ENCODE data around the gene ARL8A.
A peak's percentile ranks its signal among the peaks of the same experiment; 100 is the strongest.
"Not testable (repeated sequence)": the region's sequence is repeated elsewhere in the genome, so short reads cannot be mapped to it uniquely, and the experiment has no call there.

Gene ARL8A

GRCh38 chr1:202143011-202143767 is 1.3 kb downstream of the ARL8A start:
- H3K27me3 Mint-ChIP-seq: no peaks in the 10 kb centered on the region
- H3K27ac Mint-ChIP-seq: peak overlapping the region; percentile 92
- peaks cover 37% of the 10 kb centered on the region for H3K4me1 Mint-ChIP-seq (ENCODE audit: low read depth)
- no peaks in the 10 kb centered on the region for H3K9me3 Mint-ChIP-seq (ENCODE audit: low read depth)
- H3K4me3 Mint-ChIP-seq: peak overlapping the region; percentile 97
- no peaks in the 10 kb centered on the region for H3K36me3 Mint-ChIP-seq

DNA sequence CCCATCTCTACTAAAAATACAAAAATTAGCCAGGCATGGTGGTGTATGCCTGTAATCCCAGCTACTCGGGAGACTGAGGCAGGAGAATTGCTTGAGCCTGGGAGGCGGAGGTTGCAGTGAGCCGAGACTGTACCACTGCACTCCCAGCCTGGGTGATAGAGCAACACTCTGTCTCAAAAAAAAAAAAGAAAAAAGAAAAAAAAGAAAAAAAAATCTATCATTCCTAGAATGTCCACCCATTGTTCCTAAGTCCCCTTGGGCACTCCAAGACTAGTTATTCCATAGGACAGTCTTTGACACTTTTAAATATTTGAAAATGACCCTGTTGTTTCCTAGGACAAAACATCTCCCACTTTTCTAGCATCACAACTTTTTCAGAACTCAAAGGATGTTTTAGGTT is 3.1 kb downstream of the ARL8A start:
- not testable (repeated sequence) for H3K4me3 Mint-ChIP-seq; H3K27me3 Mint-ChIP-seq; H3K36me3 Mint-ChIP-seq; H3K9me3 Mint-ChIP-seq (ENCODE audit: low read depth)
- Mint-ChIP-seq H3K4me1 (ENCODE audit: low read depth) (peaks cover 37% of the 10 kb centered on the region), H3K27ac (peak overlapping the region; percentile 61)

- Mint-ChIP-seq H3K4me3 (no peak overlapping the region), H3K36me3 (no peaks in the 10 kb centered on the region), H3K27me3 (no peaks in the 10 kb centered on the region), H3K27ac (peak overlapping the region; percentile 61), H3K9me3 (ENCODE audit: low read depth) (no peaks in the 10 kb centered on the region), H3K4me1 (ENCODE audit: low read depth) (peaks cover 37% of the 10 kb centered on the region)
These were observed 3.7 kb downstream of the ARL8A start for GRCh38 chr1:202140833-202141232.

- H3K27ac Mint-ChIP-seq: no peak overlapping the region
These were observed 9.3 kb downstream of the ARL8A start for GRCh38 chr1:202135221-202135721.

GRCh38 chr1:202134645-202135172 is 9.8 kb downstream of the ARL8A start:
- H3K36me3 Mint-ChIP-seq: no peaks in the 10 kb centered on the region
- peaks cover 10% of the 10 kb centered on the region for H3K4me1 Mint-ChIP-seq (ENCODE audit: low read depth)
- no peak overlapping the region for H3K4me3 Mint-ChIP-seq
- H3K27ac Mint-ChIP-seq: no peak overlapping the region
- no peaks in the 10 kb centered on the region for H3K27me3 Mint-ChIP-seq
- H3K9me3 Mint-ChIP-seq (ENCODE audit: low read depth): no peaks in the 10 kb centered on the region

More at GRCh38 chr1:202135221-202135721, 9.3 kb downstream of the ARL8A start:
- Mint-ChIP-seq H3K4me3 (no peak overlapping the region), H3K9me3 (ENCODE audit: low read depth) (no peaks in the 10 kb centered on the region), H3K36me3 (no peaks in the 10 kb centered on the region), H3K27me3 (no peaks in the 10 kb centered on the region), H3K4me1 (ENCODE audit: low read depth) (peaks cover 10% of the 10 kb centered on the region)

DNA sequence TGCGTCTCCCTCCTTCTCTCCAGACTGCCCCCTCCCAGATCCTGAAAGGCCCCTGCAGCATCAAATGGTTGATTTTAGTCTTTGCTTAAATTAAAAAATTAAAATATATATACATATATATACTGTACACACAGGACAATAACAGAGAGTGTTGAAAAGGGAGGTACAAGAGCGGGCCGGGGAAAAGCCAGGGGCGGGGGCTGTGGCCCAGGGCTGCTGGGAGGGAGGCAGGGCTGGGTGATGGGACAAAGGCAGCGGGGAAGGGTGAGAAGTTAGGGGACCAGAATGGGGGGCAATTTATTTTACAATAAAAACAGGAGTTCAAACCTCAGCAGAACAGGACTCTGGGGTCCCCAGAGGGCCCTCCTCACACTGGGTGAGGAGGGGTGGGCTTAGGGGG is 10.5 kb downstream of the ARL8A start:
- Mint-ChIP-seq H3K27ac (no peak overlapping the region), H3K4me1 (ENCODE audit: low read depth) (peaks cover 8% of the 10 kb centered on the region), H3K27me3 (no peaks in the 10 kb centered on the region), H3K4me3 (no peak overlapping the region), H3K9me3 (ENCODE audit: low read depth) (no peaks in the 10 kb centered on the region), H3K36me3 (no peaks in the 10 kb centered on the region)

GRCh38 chr1:202133496-202133895 is 11.0 kb downstream of the ARL8A start:
- peaks cover 5% of the 10 kb centered on the region for H3K4me1 Mint-ChIP-seq (ENCODE audit: low read depth)
- no peaks in the 10 kb centered on the region for H3K9me3 Mint-ChIP-seq (ENCODE audit: low read depth)
- no peak overlapping the region for H3K27ac Mint-ChIP-seq
- no peaks in the 10 kb centered on the region for H3K27me3 Mint-ChIP-seq
- no peak overlapping the region for H3K4me3 Mint-ChIP-seq
- no peaks in the 10 kb centered on the region for H3K36me3 Mint-ChIP-seq

DNA sequence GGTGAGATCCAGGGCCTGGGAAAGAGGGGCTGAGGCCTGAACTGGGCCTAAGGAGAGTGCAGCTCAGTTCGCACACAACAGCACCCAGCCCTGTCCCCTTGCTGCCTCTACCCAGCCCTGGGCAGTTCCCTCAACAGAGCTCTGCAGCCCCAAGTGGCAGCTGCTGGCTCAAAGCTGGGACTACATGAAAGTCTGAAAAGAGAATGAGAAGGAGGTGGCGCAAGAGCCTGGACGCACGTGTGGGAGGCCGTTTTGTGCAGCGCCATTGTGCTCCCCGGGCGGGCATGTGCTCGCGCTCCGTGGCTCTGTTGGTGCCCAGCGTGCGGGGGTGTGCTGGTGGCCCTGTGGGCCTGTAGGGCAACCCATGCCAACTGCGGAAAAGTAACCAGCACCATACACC is 11.5 kb downstream of the ARL8A start:
- H3K9me3 Mint-ChIP-seq (ENCODE audit: low read depth): no peaks in the 10 kb centered on the region
- no peaks in the 10 kb centered on the region for H3K27me3 Mint-ChIP-seq
- no peak overlapping the region for H3K27ac Mint-ChIP-seq
- peaks cover 3% of the 10 kb centered on the region for H3K4me1 Mint-ChIP-seq (ENCODE audit: low read depth)
- no peak overlapping the region for H3K4me3 Mint-ChIP-seq
- no peaks in the 10 kb centered on the region for H3K36me3 Mint-ChIP-seq

DNA sequence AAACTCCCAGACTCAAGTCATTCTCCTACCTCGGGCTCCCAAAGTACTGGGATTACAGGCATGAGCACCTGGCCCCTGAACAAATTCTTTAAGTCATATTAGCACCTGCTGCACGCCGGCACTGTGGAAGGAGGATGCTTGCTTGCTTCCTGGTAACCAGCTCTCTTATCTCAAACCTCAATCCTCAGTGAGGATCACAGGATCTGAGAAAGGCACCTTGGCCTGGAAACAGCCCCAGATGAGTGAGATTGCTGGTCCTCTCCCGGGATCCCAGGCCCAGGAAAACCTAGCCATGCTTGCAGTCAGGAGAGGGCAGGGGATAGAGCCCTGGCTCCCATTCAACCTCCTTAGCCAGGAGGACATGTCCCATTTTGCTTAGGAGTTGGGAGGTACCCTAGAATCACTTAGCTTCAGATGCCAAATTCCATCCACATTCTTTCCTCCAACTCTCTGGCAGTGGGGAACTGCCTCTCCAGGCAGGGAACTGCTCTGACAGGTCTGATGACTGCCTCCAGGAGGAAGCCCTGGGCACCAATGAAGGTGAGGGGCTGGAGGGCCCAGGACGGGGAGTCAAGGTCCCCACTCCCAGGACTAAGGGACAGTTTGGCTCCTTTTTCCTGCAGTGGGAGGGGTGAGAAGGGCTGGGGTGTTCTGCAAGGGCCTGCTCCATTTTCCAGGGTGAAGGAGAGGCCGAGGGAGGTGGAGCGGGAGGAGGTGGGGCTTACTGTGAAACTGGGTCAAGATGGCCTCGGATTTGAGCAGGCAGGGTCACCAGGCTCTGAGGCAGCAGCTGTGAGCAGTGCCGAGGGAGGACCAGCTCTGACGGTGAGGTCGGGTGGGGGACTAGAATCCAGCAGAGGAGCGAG is 12.3 kb downstream of the ARL8A start:
- Mint-ChIP-seq H3K9me3 (ENCODE audit: low read depth) (no peaks in the 10 kb centered on the region), H3K27ac (no peak overlapping the region), H3K36me3 (no peaks in the 10 kb centered on the region), H3K27me3 (peaks cover 1% of the 10 kb centered on the region), H3K4me3 (no peak overlapping the region), H3K4me1 (ENCODE audit: low read depth) (peaks cover 3% of the 10 kb centered on the region)

DNA sequence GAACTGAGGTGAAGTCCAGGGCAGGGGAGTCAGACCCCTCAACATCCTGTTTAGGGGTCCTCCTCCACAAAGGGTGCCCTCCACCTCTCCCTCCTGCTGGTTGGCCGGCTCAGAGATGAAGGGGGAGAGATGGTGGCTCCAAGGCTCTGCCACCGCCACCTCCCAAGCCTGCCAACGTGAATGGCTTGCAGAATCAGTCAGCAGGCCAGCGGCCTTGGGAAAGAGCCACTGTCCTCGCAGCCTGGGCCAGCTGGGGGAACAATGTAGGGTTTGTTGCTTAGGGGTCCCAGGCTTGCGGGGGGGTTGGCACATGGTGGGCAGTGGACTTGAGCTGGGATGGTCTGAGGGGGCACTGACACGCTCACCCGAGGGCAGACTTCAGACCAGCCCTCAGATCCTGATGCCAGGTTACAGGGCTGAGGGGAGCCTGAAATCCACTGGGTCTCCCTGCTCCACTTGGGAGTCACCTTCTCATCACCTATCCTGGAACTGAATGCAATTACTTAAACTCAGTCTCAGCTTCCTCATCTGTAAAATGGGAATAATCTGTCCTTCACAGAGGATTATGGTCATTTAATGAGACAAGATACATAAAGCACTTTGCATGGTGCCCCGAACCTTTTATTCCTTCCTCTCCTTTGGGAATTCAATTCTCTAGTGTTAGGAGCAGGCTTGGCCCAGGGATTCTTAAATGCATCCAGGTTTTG is 13.6 kb downstream of the ARL8A start:
- Mint-ChIP-seq H3K27ac (no peak overlapping the region), H3K36me3 (no peaks in the 10 kb centered on the region), H3K27me3 (peaks cover 2% of the 10 kb centered on the region), H3K9me3 (ENCODE audit: low read depth) (no peaks in the 10 kb centered on the region), H3K4me1 (ENCODE audit: low read depth) (peaks cover 3% of the 10 kb centered on the region), H3K4me3 (no peak overlapping the region)

DNA sequence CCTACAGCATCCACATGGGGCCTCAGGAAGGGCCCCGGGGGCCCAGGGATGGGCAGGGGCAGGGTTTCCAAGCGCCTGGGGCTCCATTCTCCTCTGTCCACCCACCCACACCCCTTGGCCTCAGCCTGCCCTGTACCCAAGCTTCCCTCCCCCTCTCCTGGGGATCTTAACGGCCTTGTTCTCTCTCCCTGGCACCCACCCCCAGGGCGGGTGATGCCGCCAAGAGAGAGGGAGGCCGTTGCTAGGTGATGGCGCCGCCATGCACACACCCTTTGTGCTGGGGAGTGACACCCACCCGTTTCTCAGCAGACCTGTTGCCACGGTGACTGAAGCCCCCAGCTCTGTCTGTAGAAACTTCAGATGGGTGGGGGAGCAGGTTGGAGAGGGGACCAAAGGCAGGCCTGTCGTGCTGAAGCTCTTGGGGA is 14.2 kb downstream of the ARL8A start:
- Mint-ChIP-seq H3K4me1 (ENCODE audit: low read depth) (peaks cover 3% of the 10 kb centered on the region), H3K27me3 (peaks cover 2% of the 10 kb centered on the region), H3K9me3 (ENCODE audit: low read depth) (no peaks in the 10 kb centered on the region), H3K4me3 (no peak overlapping the region), H3K36me3 (no peaks in the 10 kb centered on the region), H3K27ac (no peak overlapping the region)

DNA sequence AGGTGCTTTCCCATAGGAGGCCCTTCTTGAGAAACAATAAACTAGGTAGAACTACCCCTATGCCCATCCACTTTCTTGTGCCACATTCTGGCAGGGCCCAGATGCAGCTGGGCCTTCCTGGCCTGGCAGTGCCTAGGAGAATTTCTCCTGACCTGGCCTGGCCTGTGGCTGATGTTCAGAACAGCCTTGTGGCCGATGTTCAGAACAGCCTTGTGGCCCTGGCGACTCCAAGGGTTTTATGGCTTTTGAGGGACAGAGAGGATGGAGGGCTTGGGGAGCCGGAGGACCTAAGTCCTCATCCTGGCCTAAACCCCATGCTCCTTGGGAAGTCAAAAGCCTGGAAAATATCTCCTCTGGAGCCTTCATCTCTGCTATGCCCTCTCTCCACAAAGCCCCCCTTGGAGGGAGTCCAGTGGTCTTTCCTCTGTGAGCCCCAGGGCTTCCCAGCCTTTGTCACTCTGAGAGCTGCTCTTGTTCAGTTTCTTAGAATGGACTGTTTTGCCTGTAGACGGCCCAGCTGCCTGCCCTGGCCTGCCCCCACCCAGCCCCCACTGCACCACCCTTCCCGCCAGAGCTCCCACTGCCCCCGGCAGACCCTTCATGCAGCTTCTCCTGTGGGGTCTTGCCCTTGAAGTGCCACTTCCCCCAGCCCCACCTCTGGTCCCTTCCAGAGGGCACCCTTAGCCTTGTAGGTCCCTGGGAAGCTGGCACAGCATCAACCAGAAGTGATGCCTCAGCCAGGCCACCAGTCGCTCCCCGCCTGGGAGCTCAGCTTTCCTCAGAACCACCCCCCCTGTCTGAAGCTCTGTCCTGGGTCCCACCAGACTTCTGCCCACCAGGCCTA is 14.9 kb downstream of the ARL8A start:
- H3K4me3 Mint-ChIP-seq: no peak overlapping the region
- H3K9me3 Mint-ChIP-seq (ENCODE audit: low read depth): no peaks in the 10 kb centered on the region
- H3K4me1 Mint-ChIP-seq (ENCODE audit: low read depth): peaks cover 3% of the 10 kb centered on the region
- peaks cover 4% of the 10 kb centered on the region for H3K27me3 Mint-ChIP-seq
- H3K36me3 Mint-ChIP-seq: no peaks in the 10 kb centered on the region
- H3K27ac Mint-ChIP-seq: no peak overlapping the region

DNA sequence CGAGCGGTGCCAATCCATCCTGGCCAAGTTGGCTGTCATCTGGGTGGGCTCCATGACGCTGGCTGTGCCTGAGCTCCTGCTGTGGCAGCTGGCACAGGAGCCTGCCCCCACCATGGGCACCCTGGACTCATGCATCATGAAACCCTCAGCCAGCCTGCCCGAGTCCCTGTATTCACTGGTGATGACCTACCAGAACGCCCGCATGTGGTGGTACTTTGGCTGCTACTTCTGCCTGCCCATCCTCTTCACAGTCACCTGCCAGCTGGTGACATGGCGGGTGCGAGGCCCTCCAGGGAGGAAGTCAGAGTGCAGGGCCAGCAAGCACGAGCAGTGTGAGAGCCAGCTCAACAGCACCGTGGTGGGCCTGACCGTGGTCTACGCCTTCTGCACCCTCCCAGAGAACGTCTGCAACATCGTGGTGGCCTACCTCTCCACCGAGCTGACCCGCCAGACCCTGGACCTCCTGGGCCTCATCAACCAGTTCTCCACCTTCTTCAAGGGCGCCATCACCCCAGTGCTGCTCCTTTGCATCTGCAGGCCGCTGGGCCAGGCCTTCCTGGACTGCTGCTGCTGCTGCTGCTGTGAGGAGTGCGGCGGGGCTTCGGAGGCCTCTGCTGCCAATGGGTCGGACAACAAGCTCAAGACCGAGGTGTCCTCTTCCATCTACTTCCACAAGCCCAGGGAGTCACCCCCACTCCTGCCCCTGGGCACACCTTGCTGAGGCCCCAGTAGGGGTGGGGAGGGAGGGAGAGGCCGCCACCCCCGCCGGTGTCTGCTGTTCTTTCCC is 16.5 kb downstream of the ARL8A start:
- Mint-ChIP-seq H3K4me3 (no peak overlapping the region), H3K27ac (no peak overlapping the region)

More for the DNA sequence above, 16.5 kb downstream of the ARL8A start:
- Mint-ChIP-seq H3K9me3 (ENCODE audit: low read depth) (no peaks in the 10 kb centered on the region), H3K36me3 (no peaks in the 10 kb centered on the region), H3K27me3 (peaks cover 4% of the 10 kb centered on the region), H3K4me1 (ENCODE audit: low read depth) (peaks cover 3% of the 10 kb centered on the region)
